ENCODE measurements around the gene CGRRF1.

The CGRRF1 gene

GRCh38 chr14:54509546-54510501 is at the start of gene CGRRF1:
Gene CGRRF1, plus strand, starts transcription at chr14:54509906. Its CDS starts 54 bp downstream, at chr14:54509960.
- H3K4me1 Mint-ChIP-seq = peaks cover 22 to 29% of the 10 kb centered on the region in 2 donors
- H3K9me3 Mint-ChIP-seq = no peaks in the 10 kb centered on the region
- peak within 1 kb of the TSS; percentile 98 for H3K27ac Mint-ChIP-seq
- peaks cover 0 to 3% of the 10 kb centered on the region in 2 donors for H3K27me3 Mint-ChIP-seq
- DNase-seq (peak; percentile 98), ATAC-seq (replicated peaks) (peak; percentile 97 to 99)
- H3K4me3 Mint-ChIP-seq = peak within 1 kb of the TSS; percentile 96 to 98
- peaks cover 3 to 6% of the 10 kb centered on the region in 2 donors for H3K36me3 Mint-ChIP-seq

GRCh38 chr14:54462048-54462447 is 47.7 kb upstream of the CGRRF1 start:
- H3K36me3 Mint-ChIP-seq = peaks cover 16 to 27% of the 10 kb centered on the region in 2 donors
- peaks cover 0 to 10% of the 10 kb centered on the region in 2 donors for H3K4me1 Mint-ChIP-seq
- ATAC-seq (replicated peaks) = no peak
- peaks cover 11 to 20% of the 10 kb centered on the region in 2 donors for H3K9me3 Mint-ChIP-seq
- H3K27ac Mint-ChIP-seq = no peak overlapping the region
- DNase-seq = no peak
- no peak overlapping the region for H3K4me3 Mint-ChIP-seq
- no peaks in the 10 kb centered on the region for H3K27me3 Mint-ChIP-seq

- Mint-ChIP-seq H3K4me3 (no peak overlapping the region), H3K4me1 (no peaks in the 10 kb centered on the region), H3K36me3 (peaks cover 22 to 37% of the 10 kb centered on the region in 2 donors), H3K9me3 (peaks cover 8 to 10% of the 10 kb centered on the region in 2 donors), H3K27me3 (no peaks in the 10 kb centered on the region), H3K27ac (peak overlapping the region; percentile 37)
- DNase-seq = no peak
- no peak for ATAC-seq (replicated peaks)
Observed at GRCh38 chr14:54465654-54466053, 44.1 kb upstream of the CGRRF1 start.

GRCh38 chr14:54467280-54467679 is 42.4 kb upstream of the CGRRF1 start:
- peaks cover 21 to 48% of the 10 kb centered on the region in 2 donors for H3K36me3 Mint-ChIP-seq
- no peak overlapping the region for H3K4me3 Mint-ChIP-seq
- H3K4me1 Mint-ChIP-seq = no peaks in the 10 kb centered on the region
- DNase-seq (no peak), ATAC-seq (replicated peaks) (no peak)
- H3K9me3 Mint-ChIP-seq = peaks cover 8 to 10% of the 10 kb centered on the region in 2 donors
- no peak overlapping the region for H3K27ac Mint-ChIP-seq
- no peaks in the 10 kb centered on the region for H3K27me3 Mint-ChIP-seq

GRCh38 chr14:54470701-54471100 is 39.0 kb upstream of the CGRRF1 start:
- Mint-ChIP-seq H3K4me3 (no peak overlapping the region), H3K27me3 (no peaks in the 10 kb centered on the region), H3K9me3 (peaks cover 8 to 10% of the 10 kb centered on the region in 2 donors), H3K4me1 (peaks cover 0 to 1% of the 10 kb centered on the region in 2 donors), H3K36me3 (peaks cover 26 to 54% of the 10 kb centered on the region in 2 donors), H3K27ac (no peak overlapping the region)
- ATAC-seq (replicated peaks) (no peak), DNase-seq (no peak)

GRCh38 chr14:54471641-54472040 is 38.1 kb upstream of the CGRRF1 start:
- ATAC-seq (replicated peaks) = no peak
- H3K36me3 Mint-ChIP-seq = peaks cover 33 to 62% of the 10 kb centered on the region in 2 donors
- peaks cover 1 to 5% of the 10 kb centered on the region in 2 donors for H3K4me1 Mint-ChIP-seq
- H3K27ac Mint-ChIP-seq = no peak overlapping the region
- no peak for DNase-seq
- H3K4me3 Mint-ChIP-seq = no peak overlapping the region
- no peaks in the 10 kb centered on the region for H3K27me3 Mint-ChIP-seq
- H3K9me3 Mint-ChIP-seq = peaks cover 8 to 9% of the 10 kb centered on the region in 2 donors

- peaks cover 33 to 59% of the 10 kb centered on the region in 2 donors for H3K36me3 Mint-ChIP-seq
- H3K27ac Mint-ChIP-seq = no peak overlapping the region
- no peaks in the 10 kb centered on the region for H3K27me3 Mint-ChIP-seq
- H3K4me1 Mint-ChIP-seq = peaks cover 1 to 6% of the 10 kb centered on the region in 2 donors
- H3K9me3 Mint-ChIP-seq = peaks cover 5 to 7% of the 10 kb centered on the region in 2 donors
- no peak overlapping the region for H3K4me3 Mint-ChIP-seq
- ATAC-seq (replicated peaks) = no peak
- DNase-seq = no peak
Observed at GRCh38 chr14:54472315-54472714, 37.4 kb upstream of the CGRRF1 start.

GRCh38 chr14:54474232-54474793 is 35.4 kb upstream of the CGRRF1 start:
- H3K27me3 Mint-ChIP-seq = no peaks in the 10 kb centered on the region
- H3K9me3 Mint-ChIP-seq = no peaks in the 10 kb centered on the region
- DNase-seq = no peak
- peaks cover 3 to 6% of the 10 kb centered on the region in 2 donors for H3K4me1 Mint-ChIP-seq
- H3K27ac Mint-ChIP-seq = no peak overlapping the region
- no peak for ATAC-seq (replicated peaks)
- no peak overlapping the region for H3K4me3 Mint-ChIP-seq
- peaks cover 36 to 53% of the 10 kb centered on the region in 2 donors for H3K36me3 Mint-ChIP-seq

GRCh38 chr14:54475187-54475899 is 34.4 kb upstream of the CGRRF1 start:
- H3K27me3 Mint-ChIP-seq = no peaks in the 10 kb centered on the region
- DNase-seq = no peak
- no peaks in the 10 kb centered on the region for H3K9me3 Mint-ChIP-seq
- H3K27ac Mint-ChIP-seq = no peak overlapping the region
- no peak for ATAC-seq (replicated peaks)
- H3K36me3 Mint-ChIP-seq = peaks cover 30 to 48% of the 10 kb centered on the region in 2 donors
- H3K4me1 Mint-ChIP-seq = peaks cover 3 to 6% of the 10 kb centered on the region in 2 donors
- no peak overlapping the region for H3K4me3 Mint-ChIP-seq

GRCh38 chr14:54475911-54476310 is 33.8 kb upstream of the CGRRF1 start:
- H3K36me3 Mint-ChIP-seq = peaks cover 29 to 42% of the 10 kb centered on the region in 2 donors
- no peak overlapping the region for H3K27ac Mint-ChIP-seq
- no peak overlapping the region for H3K4me3 Mint-ChIP-seq

GRCh38 chr14:54478636-54479215 is 31.0 kb upstream of the CGRRF1 start:
- H3K9me3 Mint-ChIP-seq = no peaks in the 10 kb centered on the region
- DNase-seq = no peak
- no peak for ATAC-seq (replicated peaks)
- no peak overlapping the region for H3K4me3 Mint-ChIP-seq
- H3K27ac Mint-ChIP-seq = peak overlapping the region; percentile 37
- H3K36me3 Mint-ChIP-seq = peaks cover 33 to 36% of the 10 kb centered on the region in 2 donors
- H3K4me1 Mint-ChIP-seq = peaks cover 9 to 26% of the 10 kb centered on the region in 2 donors
- no peaks in the 10 kb centered on the region for H3K27me3 Mint-ChIP-seq

More at GRCh38 chr14:54475911-54476310, 33.8 kb upstream of the CGRRF1 start:
- Mint-ChIP-seq H3K4me1 (peaks cover 3 to 6% of the 10 kb centered on the region in 2 donors), H3K27me3 (no peaks in the 10 kb centered on the region), H3K9me3 (no peaks in the 10 kb centered on the region)
- ATAC-seq (replicated peaks) (no peak), DNase-seq (no peak)

- no peaks in the 10 kb centered on the region for H3K27me3 Mint-ChIP-seq
- DNase-seq (no peak), ATAC-seq (replicated peaks) (no peak)
- no peak overlapping the region for H3K27ac Mint-ChIP-seq
- H3K9me3 Mint-ChIP-seq = no peaks in the 10 kb centered on the region
- no peak overlapping the region for H3K4me3 Mint-ChIP-seq
- H3K36me3 Mint-ChIP-seq = peaks cover 32 to 36% of the 10 kb centered on the region in 2 donors
- H3K4me1 Mint-ChIP-seq = peaks cover 26 to 48% of the 10 kb centered on the region in 2 donors
Observed at GRCh38 chr14:54480830-54481562, 28.7 kb upstream of the CGRRF1 start.

GRCh38 chr14:54481695-54482094 is 28.0 kb upstream of the CGRRF1 start:
- no peak for ATAC-seq (replicated peaks)
- Mint-ChIP-seq H3K4me1 (peaks cover 32 to 50% of the 10 kb centered on the region in 2 donors), H3K36me3 (peaks cover 34 to 37% of the 10 kb centered on the region in 2 donors), H3K27ac (no peak overlapping the region), H3K9me3 (no peaks in the 10 kb centered on the region), H3K27me3 (no peaks in the 10 kb centered on the region), H3K4me3 (no peak overlapping the region)
- DNase-seq = no peak

All from stimulated activated naive B cell treated with anti-CD40 and anti-IgM and Interleukin-4, amounts not matched to agents 10 μg/mL and 1 μg/mL and 100 μg/mL, for 72 hours (primary cell).